Esophagus squamous epithelium (tissue), 5 donors: Measurements from ENCODE around the gene CHCHD10. TPM values are rescaled to one million over a fixed set of nuclear protein-coding genes. Genes with fewer than 3 reads are reported as not detected.

Source experiments
- DNase-seq: peaks from one replicate; lab custom pipeline; 2025; lab: John Stamatoyannopoulos, UW
- H3K27ac ChIP-seq, 4 donors: fragments of 200-600 bp; sonication (generic); one replicate each; pipeline ENCODE4 v1.5.1; 2016 to 2019; ENCODE audit warnings: mild to moderate bottlenecking in 1 of 4
- H3K27me3 ChIP-seq, 4 donors: fragments of 200-600 bp; sonication (generic); 1 replicate in 3 of 4; 2 replicates in 1 of 4; pipeline versions ENCODE4 v1.5.1 to v1.6.0; 2017 to 2021; ENCODE audit warnings: antibody characterized with exemption in 1 of 4
- H3K36me3 ChIP-seq, 3 donors: fragments of 200-600 bp; sonication (generic); one replicate each; pipeline ENCODE4 v1.5.1; 2016 to 2019
- H3K4me1 ChIP-seq, 3 donors: fragments of 200-600 bp; sonication (generic); one replicate each; pipeline ENCODE4 v1.5.1; 2017 to 2019
- H3K4me3 ChIP-seq, 4 donors: fragments of 200-600 bp; sonication (generic); 1 replicate in 3 of 4; 2 replicates in 1 of 4; pipeline ENCODE4 v1.5.1; 2016 to 2019; ENCODE audit warnings: mild to moderate bottlenecking in 2 of 4, moderate library complexity in 1 of 4
- H3K9me3 ChIP-seq, 3 donors: fragments of 200-600 bp; sonication (generic); one replicate each; pipeline ENCODE4 v1.5.1; 2016 to 2019
- CTCF ChIP-seq, 6 experiments: fragments of 450-650 bp in 4 of 6; fragments of 200-600 bp in 2 of 6; sonication (generic) in 2 of 6; IDR thresholded peaks; one replicate each; pipeline ENCODE4 v1.5.1; 2016 to 2019; ENCODE audit warnings: antibody characterized with exemption in 6 of 6, mild to moderate bottlenecking in 4 of 6, moderate library complexity in 4 of 6
- POLR2A ChIP-seq, 4 donors: fragments of 450-650 bp; IDR thresholded peaks; one replicate each; pipeline ENCODE4 v1.6.1; 2017; ENCODE audit warnings: antibody characterized with exemption in 4 of 4, mild to moderate bottlenecking in 4 of 4, moderate library complexity in 3 of 4
- WGBS, 2 donors: methylation state at CpG; one replicate each; pipeline ENCODE4 v1.1.5; 2018; 5-methylcytosine and 5-hydroxymethylcytosine counted together
- intact Hi-C: fragments of 100-400 bp; cut with DNase I; formaldehyde crosslinking; loops from one replicate; pipeline ENCODE4 v1.15.0; 2022
- total RNA-seq, 4 donors: library from RNA; depleted of rRNA; stranded (reverse); fragments of >200 nt; gene quantifications; one replicate each; pipeline ENCODE4 v1.1.0, GENCODE V29; 2016
- donor health status: DM: yes; HTN: yes; CAD: no.

The CHCHD10 gene
- total RNA-seq, 4 donors from 2014 or later = 7.7 to 13.9 (median 10.4) TPM

- intact Hi-C loops = no loop called here
- H3K27me3 ChIP-seq = no peaks in the 10 kb centered on the region
- no peak overlapping the region for H3K4me3 ChIP-seq
- H3K4me1 ChIP-seq = peaks cover 0 to 16% (median 8%) of the 10 kb centered on the region in 3 donors
- no peaks in the 10 kb centered on the region for H3K9me3 ChIP-seq
- no peak overlapping the region for H3K27ac ChIP-seq
- WGBS, 2 donors = 59 to 68% methylated on average over 6 of the region's 6 CpGs
- DNase-seq = no peak
- H3K36me3 ChIP-seq = no peaks in the 10 kb centered on the region
- TF ChIP-seq POLR2A (IDR thresholded peaks at IDR 0.05) = no peak
- TF ChIP-seq CTCF (IDR thresholded peaks at IDR 0.05) = no peak
These were observed 46.9 kb downstream of the CHCHD10 start for GRCh38 chr22:23720855-23721254.

GRCh38 chr22:23718371-23719165 lies 49.2 kb downstream of the CHCHD10 start:
- no peak for DNase-seq
- H3K9me3 ChIP-seq = no peaks in the 10 kb centered on the region
- 80 to 84% methylated on average over 15 to 17 of the region's 17 CpGs for WGBS, 2 donors
- H3K4me3 ChIP-seq = no peak overlapping the region
- H3K27ac ChIP-seq = no peak overlapping the region
- no peaks in the 10 kb centered on the region for H3K27me3 ChIP-seq
- H3K4me1 ChIP-seq = peaks cover 0 to 24% (median 10%) of the 10 kb centered on the region in 3 donors
- intact Hi-C loops = no loop called here
- peaks cover 0 to 17% (median 5%) of the 10 kb centered on the region in 3 donors for H3K36me3 ChIP-seq
- TF ChIP-seq CTCF (IDR thresholded peaks at IDR 0.05) = no peak
- no peak for TF ChIP-seq POLR2A (IDR thresholded peaks at IDR 0.05)

GRCh38 chr22:23716811-23717801 lies 50.7 kb downstream of the CHCHD10 start:
- intact Hi-C loops = no loop called here
- peak overlapping the region; percentile 77 to 92 (median 85) for H3K4me3 ChIP-seq
- no peaks in the 10 kb centered on the region for H3K27me3 ChIP-seq
- no peak for DNase-seq
- H3K4me1 ChIP-seq = peaks cover 0 to 24% (median 10%) of the 10 kb centered on the region in 3 donors
- H3K27ac ChIP-seq = peak overlapping the region; percentile 73 to 83 (median 82)
- H3K36me3 ChIP-seq = peaks cover 0 to 32% (median 7%) of the 10 kb centered on the region in 3 donors
- peak in 3 of 4 donors; percentile 71 to 80 (median 78) for TF ChIP-seq POLR2A (IDR thresholded peaks at IDR 0.05)
- TF ChIP-seq CTCF (IDR thresholded peaks at IDR 0.05) = no peak
- no peaks in the 10 kb centered on the region for H3K9me3 ChIP-seq
- 1% methylated on average over 15 to 22 of the region's 84 CpGs for WGBS, 2 donors

Other genes starting within 250 kb of the CHCHD10 start
- not detected for gene IGLL1, start 187.7 kb downstream of the CHCHD10 start, total RNA-seq
- under 1 TPM in 1 of 4 donors, not detected in 3; 0.76 TPM for gene DRICH1, start 135.7 kb downstream of the CHCHD10 start, total RNA-seq
- gene RGL4, start 77.0 kb downstream of the CHCHD10 start, total RNA-seq = not detected
- gene ZNF70, start 16.9 kb downstream of the CHCHD10 start, total RNA-seq = 1 to 10 TPM in 3 of 4 donors, under 1 TPM in 1; 0.91 to 2.7 (median 1.1) TPM
- not detected for gene VPREB3, start 13.5 kb downstream of the CHCHD10 start, total RNA-seq
- not detected for gene C22orf15, start 5.0 kb downstream of the CHCHD10 start, total RNA-seq
- gene MMP11, start 4.9 kb upstream of the CHCHD10 start, total RNA-seq = 1 to 10 TPM in 2 of 4 donors, under 1 TPM in 2; 0.34 to 1.6 (median 1.1) TPM
- gene SMARCB1, start 19.0 kb upstream of the CHCHD10 start, total RNA-seq = 10 to 100 TPM; 37.8 to 61.0 (median 47.7) TPM
- gene DERL3, start 71.0 kb upstream of the CHCHD10 start, total RNA-seq = 1 to 10 TPM in 2 of 4 donors, not detected in 2; 1.3 to 1.9 TPM
- 1 to 10 TPM in 3 of 4 donors, under 1 TPM in 1; 0.57 to 4.4 (median 2.9) TPM for gene SLC2A11, start 89.9 kb upstream of the CHCHD10 start, total RNA-seq
- 100 to 1,000 TPM; 410 to 807 (median 448) TPM for gene MIF, start 126.4 kb upstream of the CHCHD10 start, total RNA-seq
- gene GSTT2B, start 193.2 kb upstream of the CHCHD10 start, total RNA-seq = 1 to 10 TPM in 2 of 4 donors, not detected in 2; 3.1 to 9.9 TPM
- gene DDTL, start 198.9 kb upstream of the CHCHD10 start, total RNA-seq = 1 to 10 TPM in 1 of 4 donors, not detected in 3; 1.9 TPM
- 100 to 1,000 TPM in 2 of 4 donors, 10 to 100 TPM in 2; 93.2 to 142 (median 111) TPM for gene DDT, start 206.5 kb upstream of the CHCHD10 start, total RNA-seq
- not detected for gene GSTT2, start 212.2 kb upstream of the CHCHD10 start, total RNA-seq
- not detected for gene GSTT4, start 237.5 kb upstream of the CHCHD10 start, total RNA-seq
- 10 to 100 TPM; 11.1 to 28.6 (median 23.2) TPM for gene CABIN1, start 243.3 kb upstream of the CHCHD10 start, total RNA-seq